MG63 (cell line): Measurements from ENCODE around the gene GRIA4. TPM values are rescaled to one million over a fixed set of nuclear protein-coding genes. Genes with fewer than 3 reads are reported as not detected.

ENCODE experiments used
- DNase-seq: peaks from one replicate; pipeline ENCODE4 v3.0.0-alpha.2; 2020
- H3K27me3 ChIP-seq: fragments of 250-450 bp; sonication (Bioruptor Pico); 2 replicates; pipeline ENCODE4 v1.5.1; 2020; ENCODE audit warnings: mild to moderate bottlenecking, moderate library complexity
- H3K36me3 ChIP-seq: fragments of 250-450 bp; sonication (Bioruptor Pico); 2 replicates; pipeline ENCODE4 v1.5.1; 2020; ENCODE audit warnings: mild to moderate bottlenecking, moderate library complexity
- H3K4me3 ChIP-seq: fragments of 250-450 bp; sonication (Bioruptor Pico); 2 replicates; pipeline ENCODE4 v1.5.1; 2020; ENCODE audit warnings: mild to moderate bottlenecking, moderate library complexity
- H3K9me3 ChIP-seq: fragments of 250-450 bp; sonication (Bioruptor Pico); 2 replicates; pipeline ENCODE4 v1.5.1; 2020; ENCODE audit warnings: mild to moderate bottlenecking, moderate library complexity
- total RNA-seq: library from RNA; depleted of rRNA; stranded (reverse); fragments of >200 nt; shearing (Covaris generic); gene quantifications from 2 replicates; pipeline ENCODE4 v1.2.3, GENCODE V29; 2014; ENCODE audit warnings: low replicate concordance

Gene GRIA4
- total RNA-seq, 1 experiment from 2014 or later = not detected

DNA sequence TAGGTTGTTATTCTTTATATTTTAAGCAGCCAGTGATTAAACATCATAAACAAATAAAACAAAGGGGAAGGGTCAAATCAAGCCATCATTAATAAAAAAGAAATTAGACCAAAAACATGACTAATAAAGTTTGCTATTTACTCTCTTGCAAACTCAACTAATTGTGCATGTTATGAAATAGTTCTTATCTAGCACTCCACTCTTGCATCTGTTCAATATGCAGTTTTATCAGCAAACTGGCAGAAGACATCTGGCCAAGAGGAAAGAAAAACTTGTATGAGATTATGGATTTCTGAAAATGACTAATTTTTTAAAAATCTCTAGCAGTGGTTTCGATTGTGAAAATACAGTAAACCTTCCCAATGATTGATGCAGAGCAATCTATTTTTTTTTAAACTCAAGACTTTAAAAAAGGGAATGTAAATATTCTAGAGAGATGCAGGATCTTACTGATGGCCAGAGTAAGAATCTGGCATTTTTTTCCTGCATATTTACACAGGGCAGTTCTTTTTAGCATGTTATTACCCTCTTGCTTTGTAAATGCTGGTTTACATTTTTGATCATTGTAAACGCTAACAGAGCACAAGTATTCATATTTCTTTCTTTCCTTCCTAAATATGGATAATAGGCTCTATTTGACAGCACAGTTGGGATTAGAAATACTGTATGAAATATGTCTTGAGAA is 83.3 kb downstream of the GRIA4 start:
- Histone ChIP-seq H3K9me3 (no peaks in the 10 kb centered on the region), H3K36me3 (no peaks in the 10 kb centered on the region), H3K27me3 (no peaks in the 10 kb centered on the region), H3K4me3 (no peak overlapping the region)
- DNase-seq = no peak

DNA sequence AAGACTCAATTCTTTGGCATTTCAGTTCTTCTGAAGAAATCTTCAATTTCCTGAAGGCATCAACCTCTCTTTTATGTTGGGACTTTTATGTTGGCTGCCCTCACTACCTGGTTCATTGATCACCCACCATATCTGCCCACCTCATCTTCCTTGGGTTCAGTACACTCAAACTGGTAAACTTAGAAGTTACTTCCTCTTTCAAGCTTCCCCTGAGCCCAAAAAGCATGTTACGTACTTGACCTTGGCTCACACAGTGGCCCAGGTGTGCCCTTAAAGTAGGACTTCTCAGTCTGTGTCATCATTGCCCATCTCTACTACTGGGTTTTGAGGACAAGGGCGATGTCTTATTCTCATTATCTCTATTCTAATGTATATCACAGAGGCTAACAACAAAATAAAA is 86.1 kb downstream of the GRIA4 start:
- Histone ChIP-seq H3K27me3 (no peaks in the 10 kb centered on the region), H3K36me3 (no peaks in the 10 kb centered on the region), H3K9me3 (no peaks in the 10 kb centered on the region), H3K4me3 (no peak overlapping the region)
- DNase-seq = no peak

DNA sequence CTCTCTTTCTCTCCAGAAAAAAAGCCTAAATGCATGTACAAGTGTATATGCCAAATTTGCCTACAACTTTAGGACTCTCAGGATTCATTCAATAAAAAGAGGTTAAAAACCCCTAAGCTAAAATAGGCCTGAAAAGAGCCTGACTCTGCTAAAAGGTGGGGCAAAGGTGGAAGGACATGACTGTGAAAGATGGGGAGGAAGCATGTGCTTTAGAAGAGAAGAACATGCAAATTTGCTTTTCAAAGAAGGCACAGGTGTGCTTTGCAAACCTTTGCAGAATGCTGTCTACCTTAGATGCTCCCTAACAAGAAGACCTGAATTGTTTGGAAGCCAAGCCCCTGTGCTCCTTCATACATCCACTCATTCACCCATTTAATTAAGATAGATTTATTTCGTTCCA is 87.4 kb downstream of the GRIA4 start:
- Histone ChIP-seq H3K9me3 (no peaks in the 10 kb centered on the region), H3K27me3 (no peaks in the 10 kb centered on the region), H3K36me3 (no peaks in the 10 kb centered on the region), H3K4me3 (no peak overlapping the region)
- DNase-seq = no peak

DNA sequence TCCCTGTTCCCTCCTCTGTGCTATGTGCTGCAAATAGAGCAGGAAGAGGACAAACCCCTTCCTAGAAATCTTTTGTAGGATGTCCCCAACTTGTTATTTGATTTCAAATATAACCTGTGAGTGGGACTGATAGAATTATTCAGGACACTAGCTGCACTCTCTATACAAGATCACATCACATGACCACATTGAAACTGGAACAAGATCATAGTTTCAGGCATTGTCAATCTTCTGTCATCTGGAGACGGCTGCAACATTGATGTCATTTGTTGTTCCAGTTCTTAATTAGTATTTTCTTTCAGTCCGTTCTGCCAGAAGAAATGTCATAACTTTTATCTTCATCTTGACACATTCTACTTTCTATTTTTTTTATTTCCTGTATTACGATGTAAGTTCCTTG is 89.3 kb downstream of the GRIA4 start:
- no peak for DNase-seq
- H3K4me3 ChIP-seq = no peak overlapping the region
- no peaks in the 10 kb centered on the region for H3K36me3 ChIP-seq
- H3K9me3 ChIP-seq = no peaks in the 10 kb centered on the region
- H3K27me3 ChIP-seq = peaks cover 4% of the 10 kb centered on the region; the same call in 1 of the 2 replicates

DNA sequence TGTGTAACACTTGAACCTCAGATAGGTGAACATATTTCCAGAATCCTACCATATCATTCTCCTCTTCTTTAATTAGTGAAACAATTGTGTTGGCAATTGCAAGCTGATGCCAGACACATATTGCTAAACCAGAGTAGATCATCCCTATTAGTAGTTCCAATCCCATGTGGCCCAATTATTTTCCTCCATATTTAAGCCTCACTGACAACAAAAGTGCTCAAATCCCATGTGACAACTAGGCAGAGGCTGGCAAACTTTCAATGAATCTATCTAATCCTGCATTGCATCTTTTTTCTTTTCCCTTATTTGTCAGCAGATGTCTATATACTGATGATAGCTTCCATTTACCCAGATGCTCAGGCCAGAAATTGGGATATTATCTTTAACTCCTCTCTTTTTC is 90.4 kb downstream of the GRIA4 start:
- Histone ChIP-seq H3K9me3 (no peaks in the 10 kb centered on the region), H3K27me3 (peaks cover 4% of the 10 kb centered on the region; the same call in 1 of the 2 replicates), H3K36me3 (no peaks in the 10 kb centered on the region), H3K4me3 (no peak overlapping the region)
- DNase-seq = no peak

DNA sequence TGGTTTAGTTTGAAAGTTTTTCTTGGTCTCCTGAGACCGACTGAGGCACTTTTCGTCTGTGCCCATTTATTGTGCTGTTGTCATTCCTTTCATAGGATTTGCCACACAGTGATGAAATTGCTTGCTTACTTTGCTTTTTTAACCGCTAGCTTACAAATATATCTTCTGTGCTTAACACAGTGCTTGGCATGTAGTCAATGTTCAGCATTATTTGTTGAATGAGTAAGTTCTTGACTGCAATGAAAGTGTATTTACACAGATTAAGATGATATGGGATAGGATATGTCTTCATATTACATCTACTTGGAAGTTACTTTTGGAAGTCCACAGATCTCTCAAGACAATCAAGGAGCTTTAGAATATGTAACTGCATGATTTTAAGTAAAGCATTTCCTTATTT is 91.2 kb downstream of the GRIA4 start:
- peaks cover 4% of the 10 kb centered on the region; the same call in 1 of the 2 replicates for H3K27me3 ChIP-seq
- H3K36me3 ChIP-seq = no peaks in the 10 kb centered on the region
- H3K4me3 ChIP-seq = no peak overlapping the region
- H3K9me3 ChIP-seq = no peaks in the 10 kb centered on the region
- no peak for DNase-seq

DNA sequence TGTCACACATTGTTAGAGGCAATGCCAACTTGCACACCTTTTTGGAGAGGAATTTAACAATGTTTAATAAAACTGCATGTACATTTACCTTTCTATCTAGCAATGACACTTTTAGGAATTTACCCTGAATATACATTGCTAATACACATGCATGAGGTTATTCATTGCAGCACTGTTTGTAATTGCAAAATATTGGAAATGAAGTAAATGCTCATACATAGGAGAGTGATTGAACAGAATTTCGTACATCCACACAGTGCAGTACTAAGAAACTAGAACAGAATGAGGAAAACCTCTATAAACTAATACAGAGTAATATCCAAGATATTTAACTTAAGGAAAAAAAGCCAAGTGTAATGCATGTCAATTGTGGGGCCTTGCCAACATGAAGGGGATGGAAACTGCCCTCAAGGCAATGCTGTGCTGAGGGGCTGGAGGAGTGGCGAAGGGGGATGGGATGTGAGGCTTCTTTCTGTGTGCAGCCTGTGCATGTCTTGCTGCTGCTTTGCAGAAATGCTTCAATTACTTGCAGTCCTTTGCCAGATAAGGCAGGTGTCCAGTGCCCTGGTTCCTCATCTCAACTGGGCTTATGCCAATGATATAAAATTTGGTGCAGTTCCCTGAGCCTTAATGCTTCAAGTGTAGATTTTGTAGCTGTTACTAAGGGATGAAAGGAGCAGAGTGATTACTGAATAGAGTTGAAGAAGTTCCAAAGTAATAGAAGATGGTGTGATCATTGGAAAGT is 96.1 kb downstream of the GRIA4 start:
- Histone ChIP-seq H3K4me3 (no peak overlapping the region), H3K36me3 (no peaks in the 10 kb centered on the region), H3K9me3 (no peaks in the 10 kb centered on the region), H3K27me3 (peaks cover 4% of the 10 kb centered on the region; the same call in 1 of the 2 replicates)
- no peak for DNase-seq

DNA sequence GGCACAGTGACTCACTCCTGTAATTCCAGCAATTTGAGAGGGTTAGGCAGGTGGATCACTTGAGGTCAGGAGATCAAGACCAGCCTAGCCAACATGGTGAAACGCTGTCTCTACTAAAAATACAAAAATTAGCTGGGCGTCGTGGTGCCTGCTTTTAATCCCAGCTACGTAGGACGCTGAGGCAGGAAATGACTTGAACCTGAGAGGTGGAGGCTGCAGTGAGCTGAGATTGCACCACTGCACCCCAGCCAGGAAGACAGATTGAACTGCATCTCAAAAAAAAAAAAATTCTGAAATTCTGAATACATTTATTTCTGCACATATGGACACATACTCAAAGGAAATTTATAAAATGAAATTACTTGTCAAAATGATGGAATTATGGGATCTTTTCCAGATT is 103.2 kb downstream of the GRIA4 start:
- Histone ChIP-seq H3K27me3 (no peaks in the 10 kb centered on the region), H3K4me3 (no peak overlapping the region), H3K9me3 (no peaks in the 10 kb centered on the region), H3K36me3 (no peaks in the 10 kb centered on the region)
- DNase-seq = no peak

DNA sequence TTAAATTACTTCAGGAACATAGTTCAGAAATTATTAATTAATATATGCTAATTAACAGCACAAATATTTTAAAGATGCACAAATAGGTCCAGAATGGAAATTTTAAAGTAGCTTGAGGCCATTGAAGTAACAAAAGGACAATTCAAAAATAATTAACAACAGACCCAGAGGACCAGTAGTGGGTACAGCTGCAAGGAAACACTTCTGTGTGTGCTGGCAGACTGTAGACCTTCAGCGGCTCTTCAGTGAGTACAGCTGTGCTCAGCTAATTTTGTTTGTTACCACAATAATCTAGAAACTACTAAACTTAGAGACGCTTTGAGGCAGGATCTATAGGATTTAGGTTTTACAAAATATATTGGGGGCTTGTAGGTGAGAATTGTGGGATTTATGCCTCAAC is 103.8 kb downstream of the GRIA4 start:
- H3K27me3 ChIP-seq = no peaks in the 10 kb centered on the region
- no peaks in the 10 kb centered on the region for H3K36me3 ChIP-seq
- no peak for DNase-seq
- H3K4me3 ChIP-seq = no peak overlapping the region
- H3K9me3 ChIP-seq = no peaks in the 10 kb centered on the region

DNA sequence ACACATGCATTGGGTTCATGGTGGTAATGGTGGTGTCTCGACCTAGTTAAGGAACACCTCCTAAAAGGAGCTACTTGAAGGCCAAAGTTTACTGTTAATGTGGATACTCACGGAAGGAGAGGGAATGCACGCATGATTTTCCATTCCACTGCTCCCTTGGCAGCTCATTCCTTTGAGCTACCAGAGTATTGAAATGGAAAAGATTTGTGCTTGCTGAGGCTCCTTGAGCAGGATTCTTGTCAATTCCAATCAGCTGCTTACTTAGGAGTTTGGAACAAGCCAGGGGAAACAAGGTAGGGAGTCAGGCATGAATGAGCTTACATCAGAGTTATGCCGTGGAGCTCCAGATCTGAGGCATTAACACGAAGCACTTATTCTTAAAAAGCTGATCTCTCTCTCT is 108.8 kb downstream of the GRIA4 start:
- no peak for DNase-seq
- H3K9me3 ChIP-seq = no peaks in the 10 kb centered on the region
- H3K36me3 ChIP-seq = no peaks in the 10 kb centered on the region
- H3K4me3 ChIP-seq = no peak overlapping the region
- no peaks in the 10 kb centered on the region; the same call in 1 of the 2 replicates for H3K27me3 ChIP-seq

DNA sequence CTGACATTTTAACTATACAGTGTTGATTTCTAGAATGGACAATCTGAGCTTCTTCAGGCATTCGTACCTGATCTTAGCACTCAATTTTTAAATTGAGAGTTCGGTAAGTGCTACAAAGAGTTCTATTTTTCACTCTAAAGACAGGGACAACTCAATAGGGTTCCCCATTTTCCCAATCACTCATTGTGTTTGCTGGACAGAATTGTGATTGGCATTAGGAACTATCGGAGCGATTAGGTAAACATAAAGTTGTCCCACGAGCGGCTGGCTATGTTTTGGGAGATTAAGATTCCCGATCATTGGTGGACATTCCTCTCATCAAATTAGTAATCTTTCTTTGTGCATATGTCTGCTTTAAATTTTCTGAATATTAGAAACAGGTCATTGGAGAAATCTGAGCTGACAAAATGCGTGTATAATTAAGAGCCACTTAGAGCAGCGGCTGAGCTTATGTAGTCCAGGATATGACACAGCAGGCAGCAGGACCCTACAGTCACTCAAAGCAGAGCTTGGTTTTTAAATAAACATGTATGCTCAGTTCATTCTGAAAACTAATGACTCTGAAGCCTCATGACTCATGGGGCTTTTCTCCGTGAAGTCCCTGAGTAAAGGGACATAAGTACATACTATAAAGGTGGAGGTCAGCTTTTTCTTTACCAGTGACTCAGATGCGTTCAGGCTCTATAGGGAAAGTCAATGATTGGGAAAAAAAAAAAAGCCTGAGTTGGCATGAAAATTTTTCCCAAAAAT is 109.4 kb downstream of the GRIA4 start:
- Histone ChIP-seq H3K27me3 (no peaks in the 10 kb centered on the region; the same call in 1 of the 2 replicates), H3K36me3 (no peaks in the 10 kb centered on the region), H3K9me3 (no peaks in the 10 kb centered on the region), H3K4me3 (no peak overlapping the region)
- peak; percentile 44 for DNase-seq

DNA sequence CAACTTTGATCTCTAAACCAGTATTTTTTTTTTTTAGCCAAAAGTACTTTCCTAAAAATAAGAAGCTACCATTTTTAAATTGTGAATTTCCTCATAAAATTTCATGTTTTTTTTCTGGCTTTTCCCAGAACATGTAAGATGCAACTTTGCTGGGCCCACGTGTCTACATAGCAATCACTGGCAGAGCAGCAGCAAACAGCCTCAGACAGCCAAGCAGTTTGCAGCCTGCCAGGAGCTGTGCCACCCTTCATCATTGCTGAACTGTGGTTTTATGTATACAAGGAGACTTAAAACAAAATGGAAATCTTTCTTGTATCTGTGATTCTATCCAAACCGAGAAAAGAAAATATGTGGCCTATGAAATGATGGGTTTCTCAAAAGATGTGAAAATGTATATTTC is 110.2 kb downstream of the GRIA4 start:
- H3K27me3 ChIP-seq = no peaks in the 10 kb centered on the region; the same call in 1 of the 2 replicates
- H3K36me3 ChIP-seq = no peaks in the 10 kb centered on the region
- H3K4me3 ChIP-seq = no peak overlapping the region
- H3K9me3 ChIP-seq = no peaks in the 10 kb centered on the region
- DNase-seq = peak; percentile 5

DNA sequence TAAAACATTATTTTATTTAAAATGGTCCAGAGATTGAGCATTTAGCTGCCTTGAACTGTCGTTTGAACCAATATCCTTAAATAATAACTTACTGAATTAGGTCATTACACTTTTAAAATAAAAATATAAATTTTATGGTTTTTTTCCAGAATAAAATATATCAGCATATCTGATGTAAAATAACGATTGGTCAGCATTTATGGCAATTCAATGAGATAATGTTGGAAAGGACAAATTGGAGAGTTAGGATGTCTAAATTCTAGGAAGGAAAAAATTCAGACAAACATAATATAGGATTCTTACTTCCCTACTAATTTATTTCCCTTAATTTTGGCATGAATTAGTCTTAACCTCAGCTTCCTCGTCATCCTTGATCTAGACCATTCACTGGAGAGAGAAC is 113.4 kb downstream of the GRIA4 start:
- no peaks in the 10 kb centered on the region; the same call in 1 of the 2 replicates for H3K27me3 ChIP-seq
- H3K36me3 ChIP-seq = no peaks in the 10 kb centered on the region
- no peak for DNase-seq
- H3K9me3 ChIP-seq = no peaks in the 10 kb centered on the region
- H3K4me3 ChIP-seq = no peak overlapping the region

DNA sequence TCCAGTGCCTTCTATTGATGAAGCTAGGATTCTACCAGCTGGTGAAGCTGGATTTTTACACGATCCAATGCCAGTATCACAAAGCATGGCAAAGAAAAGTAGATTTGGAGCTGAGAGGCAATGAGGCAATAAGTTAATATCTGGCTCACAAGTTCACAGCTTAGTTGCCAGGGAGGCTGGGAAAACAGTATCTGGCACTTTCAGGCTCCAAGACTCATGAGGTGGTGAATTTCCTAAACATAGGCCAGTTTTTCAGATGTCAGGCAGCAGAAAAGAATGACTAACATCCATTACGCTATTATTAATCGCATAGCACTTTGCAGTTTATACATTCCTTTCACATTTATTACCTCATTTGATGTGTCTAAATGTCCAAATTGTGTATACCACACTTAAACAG is 122.7 kb downstream of the GRIA4 start:
- Histone ChIP-seq H3K27me3 (no peaks in the 10 kb centered on the region), H3K4me3 (no peak overlapping the region), H3K36me3 (no peaks in the 10 kb centered on the region), H3K9me3 (no peaks in the 10 kb centered on the region)
- DNase-seq = peak; percentile 53

DNA sequence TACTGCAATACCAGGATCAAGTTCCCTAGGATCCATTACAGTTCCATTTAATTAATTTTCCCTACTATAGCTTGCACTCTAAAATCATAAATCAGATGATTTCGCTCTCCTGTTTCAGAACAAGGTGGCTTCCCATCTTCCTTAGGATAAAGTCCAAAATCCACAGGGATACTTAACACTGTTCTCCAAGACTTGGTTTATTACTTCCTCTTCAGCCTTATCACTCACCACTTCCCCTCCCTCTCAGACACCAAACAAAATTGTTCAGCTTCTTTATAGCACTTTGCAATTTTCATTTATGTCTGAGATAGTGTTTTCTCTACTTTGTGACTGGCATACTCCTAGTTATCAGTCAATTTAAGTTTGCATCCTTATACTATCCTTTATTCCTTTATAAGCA is 124.6 kb downstream of the GRIA4 start:
- Histone ChIP-seq H3K36me3 (no peaks in the 10 kb centered on the region), H3K27me3 (no peaks in the 10 kb centered on the region), H3K4me3 (no peak overlapping the region), H3K9me3 (no peaks in the 10 kb centered on the region)
- no peak for DNase-seq

DNA sequence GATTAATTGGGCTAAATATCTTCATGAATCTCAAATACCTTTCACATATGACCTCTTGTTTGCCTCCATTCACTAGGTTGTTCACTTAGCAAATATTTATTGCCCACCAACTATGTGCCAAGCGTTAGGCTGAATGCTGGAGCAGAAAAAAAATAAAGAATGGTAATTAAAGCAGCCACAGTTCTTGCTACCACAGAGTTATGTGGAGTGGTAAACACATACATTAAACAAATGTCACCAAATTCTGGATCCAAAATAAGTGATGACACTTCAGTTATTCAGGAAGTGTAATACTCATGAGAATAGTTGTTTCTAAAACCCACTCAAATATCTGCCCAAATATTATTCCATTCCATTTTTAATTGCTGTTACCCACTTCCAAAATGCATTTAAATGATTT is 128.4 kb downstream of the GRIA4 start:
- Histone ChIP-seq H3K4me3 (no peak overlapping the region), H3K9me3 (no peaks in the 10 kb centered on the region), H3K27me3 (no peaks in the 10 kb centered on the region), H3K36me3 (no peaks in the 10 kb centered on the region)
- no peak for DNase-seq

DNA sequence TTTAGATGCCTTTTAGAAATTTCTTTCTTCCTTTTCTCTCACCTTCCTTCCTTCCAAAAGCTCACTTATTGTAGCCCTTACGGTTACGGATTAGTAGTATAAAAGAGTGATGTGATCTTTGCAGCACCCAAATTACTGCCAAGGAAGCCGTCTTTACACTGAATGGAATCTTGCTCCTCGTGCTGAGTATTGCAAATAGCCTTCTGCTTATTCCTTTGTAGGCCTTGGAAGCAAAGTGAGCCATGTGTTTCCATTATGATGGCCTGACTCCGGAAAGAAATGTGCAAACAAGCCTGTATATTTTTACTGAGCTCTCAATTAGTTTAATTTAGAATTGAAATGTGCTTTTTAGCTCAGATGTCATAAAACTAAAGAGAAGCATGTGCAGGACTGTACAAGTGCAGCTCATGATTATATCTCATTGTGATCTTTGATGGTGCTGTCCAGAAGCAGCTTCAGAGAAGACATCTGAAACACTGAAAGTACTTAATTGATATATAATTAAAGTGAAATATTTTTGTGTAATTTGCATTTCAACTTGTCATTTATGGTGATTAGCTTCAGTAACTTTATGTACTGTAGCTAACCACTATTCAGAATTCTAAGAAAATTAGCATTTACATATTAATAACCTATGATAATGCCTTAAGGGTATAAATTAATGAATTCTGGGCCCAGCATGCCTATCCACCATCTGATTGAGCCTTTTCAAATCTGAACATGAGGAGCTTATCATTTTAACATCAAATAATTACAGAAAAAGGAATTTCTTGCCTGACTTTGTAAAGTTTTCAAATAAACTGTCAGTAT is 129.3 kb downstream of the GRIA4 start:
- H3K36me3 ChIP-seq = no peaks in the 10 kb centered on the region
- H3K27me3 ChIP-seq = no peaks in the 10 kb centered on the region
- no peaks in the 10 kb centered on the region for H3K9me3 ChIP-seq
- no peak overlapping the region for H3K4me3 ChIP-seq
- DNase-seq = no peak
